Measurements from ENCODE around the gene SSTR3. TPM values are rescaled to one million over a fixed set of nuclear protein-coding genes. Genes with fewer than 3 reads are reported as not detected.

Gene SSTR3
- total and polyA plus RNA-seq, 8 donors: 0.04 to 0.26 (median 0.09) TPM; not detected in 2

DNA sequence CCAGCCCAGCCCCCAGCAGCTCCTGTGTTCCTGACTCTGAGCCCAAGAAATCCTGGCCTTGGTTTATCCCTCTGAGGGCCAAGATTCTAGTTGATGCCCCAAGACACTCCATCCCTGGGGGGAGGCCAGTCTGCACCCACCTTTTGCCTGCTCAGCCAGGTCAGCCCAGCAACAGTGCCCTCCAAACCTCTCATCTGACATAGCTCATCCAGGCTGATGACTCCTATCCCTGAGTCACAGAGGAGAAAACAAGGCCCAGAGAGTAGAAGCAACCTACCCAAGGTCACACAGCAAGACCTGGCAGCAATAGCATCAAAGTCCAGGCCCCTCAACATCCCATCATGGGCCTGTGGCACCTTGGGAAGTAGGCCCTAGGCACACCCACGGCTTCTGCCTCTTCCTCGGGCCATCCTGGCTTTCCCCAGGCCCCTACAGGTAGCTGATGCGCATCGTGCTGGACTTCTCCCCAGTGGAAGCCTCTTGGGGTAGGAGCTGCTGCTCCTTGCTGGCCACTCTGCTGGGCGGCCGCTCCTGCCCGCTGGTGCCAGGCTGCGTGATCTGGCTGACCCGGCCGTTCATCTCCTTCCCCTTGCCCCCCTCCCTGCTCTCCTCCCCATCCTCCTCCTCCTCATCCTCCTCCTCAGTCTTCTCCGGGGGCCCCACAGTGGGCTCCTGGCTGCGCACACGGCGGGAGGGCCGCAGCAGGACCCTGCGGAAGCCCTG is 6.0 kb downstream of the SSTR3 start:
- Histone ChIP-seq H3K4me1 (no peaks in the 10 kb centered on the region), H3K27me3 (peaks cover 0 to 9% of the 10 kb centered on the region in 2 donors), H3K4me3 (no peak overlapping the region), H3K27ac (no peak overlapping the region), H3K9me3 (no peaks in the 10 kb centered on the region), H3K36me3 (no peaks in the 10 kb centered on the region)
- ATAC-seq (no peak), DNase-seq (no peak)
- intact Hi-C loops (cut with DNase I): loop anchor here in 1 of 2 donors (10.0 kb wide), 1 partner anchor 131 kb away; no protein-coding TSS in a partner anchor
- TF ChIP-seq, protein P1, sequence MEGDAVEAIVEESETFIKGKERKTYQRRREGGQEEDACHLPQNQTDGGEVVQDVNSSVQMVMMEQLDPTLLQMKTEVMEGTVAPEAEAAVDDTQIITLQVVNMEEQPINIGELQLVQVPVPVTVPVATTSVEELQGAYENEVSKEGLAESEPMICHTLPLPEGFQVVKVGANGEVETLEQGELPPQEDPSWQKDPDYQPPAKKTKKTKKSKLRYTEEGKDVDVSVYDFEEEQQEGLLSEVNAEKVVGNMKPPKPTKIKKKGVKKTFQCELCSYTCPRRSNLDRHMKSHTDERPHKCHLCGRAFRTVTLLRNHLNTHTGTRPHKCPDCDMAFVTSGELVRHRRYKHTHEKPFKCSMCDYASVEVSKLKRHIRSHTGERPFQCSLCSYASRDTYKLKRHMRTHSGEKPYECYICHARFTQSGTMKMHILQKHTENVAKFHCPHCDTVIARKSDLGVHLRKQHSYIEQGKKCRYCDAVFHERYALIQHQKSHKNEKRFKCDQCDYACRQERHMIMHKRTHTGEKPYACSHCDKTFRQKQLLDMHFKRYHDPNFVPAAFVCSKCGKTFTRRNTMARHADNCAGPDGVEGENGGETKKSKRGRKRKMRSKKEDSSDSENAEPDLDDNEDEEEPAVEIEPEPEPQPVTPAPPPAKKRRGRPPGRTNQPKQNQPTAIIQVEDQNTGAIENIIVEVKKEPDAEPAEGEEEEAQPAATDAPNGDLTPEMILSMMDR (IDR thresholded peaks at IDR 0.05): no peak

GRCh38 chr22:37205046-37205445 is 7.2 kb downstream of the SSTR3 start:
- Histone ChIP-seq H3K27ac (no peak overlapping the region), H3K36me3 (no peaks in the 10 kb centered on the region), H3K4me1 (peaks cover 0 to 2% of the 10 kb centered on the region in 2 donors), H3K27me3 (peaks cover 0 to 5% of the 10 kb centered on the region in 2 donors), H3K4me3 (no peak overlapping the region), H3K9me3 (no peaks in the 10 kb centered on the region)
- intact Hi-C loops (cut with DNase I): loop anchor here in 1 of 2 donors (10.0 kb wide), 1 partner anchor 130 kb away; no protein-coding TSS in a partner anchor
- TF ChIP-seq, protein P1 (IDR thresholded peaks at IDR 0.05): no peak
- DNase-seq (no peak), ATAC-seq (no peak)

DNA sequence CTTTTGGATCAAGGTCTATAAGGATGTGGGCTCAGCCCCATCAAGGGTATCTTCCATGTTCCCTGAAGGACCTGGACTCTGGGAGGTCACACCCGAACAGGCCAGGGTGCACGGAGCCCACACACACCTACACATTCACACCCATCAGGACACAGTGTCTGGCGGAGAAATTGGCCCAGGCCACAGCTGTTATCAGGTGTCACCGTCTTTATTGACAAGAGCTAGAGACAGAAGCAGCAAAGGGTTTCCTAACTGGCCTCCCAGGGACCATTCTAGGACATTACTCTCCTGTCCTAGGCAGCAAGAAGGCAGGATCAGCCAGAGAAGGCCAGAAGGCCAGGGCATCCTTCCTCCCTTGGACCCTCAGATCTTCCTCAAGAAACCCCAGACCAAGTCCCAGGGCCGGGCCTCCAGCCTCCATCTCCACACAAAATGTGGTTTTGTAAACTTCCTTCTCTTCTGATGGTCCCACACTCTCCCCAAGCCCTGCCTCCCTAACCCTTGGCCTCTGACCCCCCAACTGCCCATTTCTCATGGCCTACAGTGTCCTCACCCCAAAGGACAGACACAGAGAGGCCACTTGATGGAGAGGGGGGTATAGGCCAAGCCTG is 8.1 kb downstream of the SSTR3 start:
- H3K27ac ChIP-seq: no peak overlapping the region
- no peaks in the 10 kb centered on the region for H3K27me3 ChIP-seq
- H3K4me1 ChIP-seq: peaks cover 4 to 9% of the 10 kb centered on the region in 2 donors
- ATAC-seq (no peak), DNase-seq (no peak)
- H3K36me3 ChIP-seq: no peaks in the 10 kb centered on the region
- TF ChIP-seq, protein P1 (IDR thresholded peaks at IDR 0.05): no peak
- no peak overlapping the region for H3K4me3 ChIP-seq
- intact Hi-C loops (cut with DNase I): loop anchor here in 1 of 2 donors (10.0 kb wide), 1 partner anchor 129 kb away; no protein-coding TSS in a partner anchor
- H3K9me3 ChIP-seq: no peaks in the 10 kb centered on the region

DNA sequence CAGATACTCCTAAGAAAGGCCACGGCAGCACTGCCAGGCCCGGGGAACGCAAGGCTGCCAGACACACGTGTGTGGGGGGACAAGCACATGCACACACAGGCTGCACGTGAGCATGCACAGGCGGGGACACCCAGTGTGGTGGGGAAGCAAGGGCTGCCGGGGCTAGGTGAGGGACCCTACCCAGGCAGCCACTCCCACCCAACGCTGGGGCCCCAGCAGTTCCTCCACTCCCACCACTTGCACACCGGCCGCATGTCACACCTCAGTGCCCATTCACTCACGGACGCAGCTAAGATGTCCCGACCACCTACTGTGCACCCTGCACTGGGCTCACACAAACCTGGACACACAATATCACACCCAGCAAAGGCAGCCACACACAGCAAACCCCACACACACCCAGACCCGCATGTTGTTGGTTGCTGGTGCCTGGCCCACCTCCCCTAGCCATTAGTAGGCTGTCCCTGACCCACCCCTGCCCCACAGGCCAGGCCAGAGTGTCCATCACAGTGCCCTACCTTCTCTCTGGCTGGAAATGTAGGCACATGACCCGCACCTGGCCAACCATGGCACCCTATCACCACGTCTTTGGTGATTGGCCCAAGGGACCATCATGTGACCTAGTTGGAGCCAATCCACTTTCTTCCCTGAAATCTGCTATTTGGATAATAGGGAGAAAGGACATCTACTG is 8.8 kb downstream of the SSTR3 start:
- Histone ChIP-seq H3K36me3 (no peaks in the 10 kb centered on the region), H3K27me3 (no peaks in the 10 kb centered on the region), H3K9me3 (no peaks in the 10 kb centered on the region), H3K4me3 (no peak overlapping the region), H3K4me1 (peaks cover 4 to 9% of the 10 kb centered on the region in 2 donors), H3K27ac (no peak overlapping the region)
- peak in 1 of 4 donors; percentile 25 for DNase-seq
- no peak for ATAC-seq
- intact Hi-C loops (cut with DNase I): loop anchor here in 1 of 2 donors (10.0 kb wide), 1 partner anchor 129 kb away; no protein-coding TSS in a partner anchor
- TF ChIP-seq, protein P1 (IDR thresholded peaks at IDR 0.05): no peak
